Lung (tissue), 12 donors: ENCODE measurements around the gene PCDHGC4. TPM values are rescaled to one million over a fixed set of nuclear protein-coding genes. Genes with fewer than 3 reads are reported as not detected.

Experiments used
- ATAC-seq: fragments of 200-7000 bp; cut with Tn5 transposase; one replicate; pipeline ENCODE4 v1.9.1; 2020; ENCODE audit warnings: moderate number of reproducible peaks; ENCODE audit not compliant: insufficient read depth, low FRiP score
- DNase-seq, 3 donors: peaks; one replicate each; pipeline ENCODE4 v3.0.0-alpha.2; 2013 to 2017
- H3K27ac ChIP-seq, 2 donors: one replicate each; pipeline ENCODE4 v1.5.1; 2013; ENCODE audit warnings: mild to moderate bottlenecking in 2 of 2, moderate library complexity in 2 of 2, control low read depth in 1 of 2, inconsistent platforms in 1 of 2, low read depth in 1 of 2, low read length in 1 of 2
- H3K27me3 ChIP-seq, 3 donors: one replicate each; pipeline ENCODE4 v1.5.1; 2013; ENCODE audit warnings: low read length in 2 of 3; ENCODE audit not compliant: control insufficient read depth in 3 of 3, insufficient read depth in 3 of 3
- H3K36me3 ChIP-seq, 4 donors: one replicate each; pipeline ENCODE4 v1.5.1; 2013; ENCODE audit warnings: low read length in 4 of 4, mild to moderate bottlenecking in 1 of 4, moderate library complexity in 1 of 4; ENCODE audit not compliant: control insufficient read depth in 4 of 4, insufficient read depth in 4 of 4
- H3K4me1 ChIP-seq, 5 donors: one replicate each; pipeline ENCODE4 v1.5.1; 2013; ENCODE audit warnings: low read length in 5 of 5, mild to moderate bottlenecking in 2 of 5, moderate library complexity in 1 of 5; ENCODE audit not compliant: control insufficient read depth in 5 of 5, insufficient read depth in 5 of 5
- H3K4me3 ChIP-seq: one replicate; pipeline ENCODE4 v1.5.1; 2013; ENCODE audit warnings: mild to moderate bottlenecking, control low read depth, moderate library complexity
- H3K9ac ChIP-seq, 2 donors: one replicate each; pipeline ENCODE4 v1.5.1; 2013; ENCODE audit warnings: low read length in 2 of 2, control low read depth in 1 of 2; ENCODE audit not compliant: insufficient read depth in 1 of 2
- H3K9me3 ChIP-seq, 4 donors: one replicate each; pipeline ENCODE4 v1.5.1; 2013; ENCODE audit warnings: low read length in 3 of 4, mild to moderate bottlenecking in 1 of 4, moderate library complexity in 1 of 4; ENCODE audit not compliant: control insufficient read depth in 4 of 4, insufficient read depth in 3 of 4
- CTCF ChIP-seq: IDR thresholded peaks from 2 replicates; pipeline ENCODE4 v1.5.1; 2012; ENCODE audit warnings: mild to moderate bottlenecking; ENCODE audit errors: control extremely low read depth, extremely low read depth
- WGBS, 2 donors: extraction: QIAGEN DNeasy Blood & Tissue Kit; methylation state at CpG; one replicate each; pipeline ENCODE4 v1.1.7; 2013; 5-methylcytosine and 5-hydroxymethylcytosine counted together
- polyA plus RNA-seq, 2 donors: library from polyadenylated mRNA; stranded (reverse); fragments of 200-250 nt; gene quantifications; one replicate each; pipeline ENCODE4 v1.2.1, GENCODE V29; 2013
- total RNA-seq, 2 donors: library from RNA; depleted of rRNA in 1 of 2; stranded (reverse); fragments of >200 nt in 1 of 2; gene quantifications; one replicate each; pipeline ENCODE4 v1.2.1, GENCODE V29; 2014 to 2021
- donor health status: control.
- donor health status: control.
- donor health status: Bipolar disorder and iron deficiency.
- donor health status: healthy.
- donor health status: DM: yes; HTN: yes; CAD: no.

The PCDHGC4 gene
- total and polyA plus RNA-seq, 4 donors, result 0.08 to 8.7 (median 1.7) TPM

DNA sequence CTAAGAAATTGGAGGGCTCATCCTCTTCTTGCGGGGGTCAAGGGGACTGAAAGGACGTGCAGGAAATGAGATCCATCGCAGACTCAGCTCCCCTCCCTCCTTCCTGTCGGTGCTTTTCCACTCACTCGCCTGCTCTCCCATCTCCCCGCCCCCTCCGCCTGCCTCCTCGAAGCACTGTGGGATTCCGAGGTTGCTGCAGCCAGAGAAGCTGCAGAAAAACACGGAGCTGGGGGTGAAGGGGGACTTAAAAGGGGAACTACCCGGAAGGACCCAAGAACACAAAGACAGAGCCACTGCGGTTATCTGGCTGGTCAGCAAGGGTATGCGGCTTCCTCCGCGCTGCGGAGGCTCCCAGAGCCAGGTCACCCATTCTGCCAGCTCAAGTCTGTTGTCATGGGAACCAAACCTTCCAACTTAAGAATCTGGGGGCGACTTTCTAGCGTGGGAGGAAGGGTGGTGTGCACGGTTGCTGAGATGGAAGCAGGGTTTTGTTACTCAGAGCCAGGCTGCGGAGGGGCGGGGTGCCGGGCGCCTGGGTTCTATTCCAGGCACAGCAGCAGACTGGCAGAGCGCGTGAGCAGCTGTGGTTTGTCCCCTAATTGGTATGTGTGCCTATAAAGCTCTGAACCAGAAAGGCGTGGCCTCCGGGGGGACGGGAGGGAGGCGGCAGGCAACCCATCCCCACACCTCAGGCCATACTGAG lies 28.9 kb downstream of the PCDHGC4 start:
- H3K9me3 ChIP-seq, result no peaks in the 10 kb centered on the region
- H3K36me3 ChIP-seq, result peaks cover under 1 to 38% (median 28%) of the 10 kb centered on the region in 4 donors
- H3K4me1 ChIP-seq, result peaks cover 11 to 69% (median 24%) of the 10 kb centered on the region in 5 donors
- H3K4me3 ChIP-seq, result no peak overlapping the region
- 21 to 22% methylated on average over 29 of the region's 29 CpGs for WGBS, 2 donors
- peak; percentile 89 to 95 (median 93) for DNase-seq
- peak overlapping the region in 1 of 2 donors; percentile 92 for H3K9ac ChIP-seq
- TF ChIP-seq CTCF, result no peak
- H3K27ac ChIP-seq, result peak overlapping the region; percentile 72 to 75
- H3K27me3 ChIP-seq, result no peaks in the 10 kb centered on the region
- ATAC-seq, result peak; percentile 58

DNA sequence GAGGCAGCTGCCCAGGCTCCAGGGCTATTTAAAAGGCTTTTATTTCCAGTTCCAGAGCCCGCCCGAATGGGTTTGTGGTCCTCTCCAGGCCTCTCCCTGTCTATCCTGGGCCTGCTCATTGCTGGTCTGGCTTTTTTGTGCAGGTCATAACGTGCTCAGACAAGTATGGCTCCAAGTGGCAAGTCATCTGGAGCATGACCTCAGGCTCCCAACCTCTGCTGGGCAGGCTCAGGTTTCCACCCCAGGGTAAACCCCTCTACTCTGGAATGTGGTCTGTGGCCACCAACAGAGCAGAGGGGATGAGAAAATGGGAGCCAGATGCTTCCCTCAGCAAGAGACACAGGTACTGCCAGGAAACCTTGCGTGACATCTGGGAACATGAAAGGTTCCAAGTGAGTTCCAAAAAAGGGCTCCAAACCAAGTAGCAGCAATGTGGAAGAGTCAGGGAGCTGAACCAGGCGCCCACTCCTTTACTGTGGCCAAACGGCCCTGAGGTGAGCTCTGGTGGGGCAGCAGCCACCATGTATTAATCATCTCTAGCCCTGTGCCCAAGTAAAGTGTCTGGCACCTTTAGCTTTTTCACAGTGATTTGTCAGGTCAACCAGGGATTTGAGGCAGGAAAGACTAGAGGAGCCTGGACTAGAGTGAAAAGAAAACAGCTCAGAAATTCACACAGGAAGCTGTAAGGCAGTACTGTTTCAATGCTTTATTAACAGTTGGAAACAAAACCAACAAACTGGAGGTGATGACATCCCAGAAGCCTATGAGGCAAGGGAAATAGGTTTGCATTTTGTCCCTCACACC lies 29.7 kb downstream of the PCDHGC4 start:
- Histone ChIP-seq H3K27me3 (no peaks in the 10 kb centered on the region), H3K9ac (peak overlapping the region in 1 of 2 donors; percentile 92), H3K4me3 (no peak overlapping the region), H3K4me1 (peaks cover 11 to 63% (median 20%) of the 10 kb centered on the region in 5 donors), H3K36me3 (peaks cover 6 to 38% (median 30%) of the 10 kb centered on the region in 4 donors), H3K9me3 (no peaks in the 10 kb centered on the region), H3K27ac (peak overlapping the region; percentile 72 to 75)
- WGBS, 2 donors, result 64 to 70% methylated on average over 6 of the region's 6 CpGs
- ATAC-seq (no peak), DNase-seq (peak in 1 of 3 donors; percentile 60)
- TF ChIP-seq CTCF, result no peak

DNA sequence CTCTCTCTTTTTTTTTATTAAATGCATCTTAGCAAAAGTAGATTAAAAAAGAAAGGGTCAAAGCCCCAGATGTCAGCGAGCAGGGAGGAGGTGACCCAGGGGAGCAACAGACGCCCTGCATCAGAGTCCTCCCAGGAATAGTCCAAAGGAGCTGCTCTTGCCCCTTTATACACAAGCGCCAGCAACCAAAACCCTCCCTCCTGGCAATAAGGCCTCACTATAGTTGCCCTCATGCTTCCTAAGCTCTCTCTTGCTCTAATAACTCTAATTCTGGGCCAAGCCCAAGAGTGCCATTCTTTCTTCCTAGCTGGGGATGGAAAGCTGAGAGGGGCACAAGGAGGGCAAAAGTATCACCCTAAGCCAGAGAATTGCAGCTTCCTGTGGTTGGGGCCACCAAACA lies 30.3 kb downstream of the PCDHGC4 start:
- no peak for ATAC-seq
- peaks cover 6 to 39% (median 25%) of the 10 kb centered on the region in 4 donors for H3K36me3 ChIP-seq
- no peak for TF ChIP-seq CTCF
- H3K4me3 ChIP-seq, result no peak overlapping the region
- 77% methylated on average over 3 of the region's 3 CpGs for WGBS, 2 donors
- peaks cover 11 to 63% (median 20%) of the 10 kb centered on the region in 5 donors for H3K4me1 ChIP-seq
- H3K27ac ChIP-seq, result peak overlapping the region in 1 of 2 donors; percentile 21
- no peak for DNase-seq
- no peaks in the 10 kb centered on the region for H3K27me3 ChIP-seq
- H3K9ac ChIP-seq, result no peak overlapping the region
- H3K9me3 ChIP-seq, result no peaks in the 10 kb centered on the region
